GM21390 (cell line): ENCODE measurements around the gene DGLUCY.
"Not testable (repeated sequence)": the region's sequence is repeated elsewhere in the genome, so short reads cannot be mapped to it uniquely, and the experiment has no call there.

Experiments
- ATAC-seq: cut with Tn5 transposase; IDR thresholded peaks from one replicate; pipeline ENCODE4 v1.9.1; 2021; ENCODE audit not compliant: unreplicated experiment

The DGLUCY gene

GRCh38 chr14:91108941-91109611 lies 4.8 kb upstream of the DGLUCY start:
- no peak for ATAC-seq

DNA sequence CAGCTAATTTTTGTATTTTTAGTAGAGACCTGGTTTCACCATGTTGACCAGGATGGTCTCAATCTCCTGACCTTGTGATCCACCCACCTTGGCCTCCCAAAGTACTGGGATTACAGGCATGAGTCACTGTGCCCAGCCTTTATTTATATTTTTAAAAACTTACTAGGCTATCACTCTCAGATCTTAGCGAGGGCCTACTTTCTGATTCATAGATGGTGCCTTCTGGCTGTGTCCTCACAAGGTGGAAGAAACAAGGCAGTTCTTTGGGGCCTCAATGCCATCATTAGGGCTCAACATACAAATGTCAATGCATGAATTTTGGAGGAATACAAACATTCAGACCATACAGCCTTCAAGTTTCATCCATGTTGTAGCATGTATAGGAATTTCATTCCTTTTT lies 2.4 kb upstream of the DGLUCY start:
- ATAC-seq = no peak

DNA sequence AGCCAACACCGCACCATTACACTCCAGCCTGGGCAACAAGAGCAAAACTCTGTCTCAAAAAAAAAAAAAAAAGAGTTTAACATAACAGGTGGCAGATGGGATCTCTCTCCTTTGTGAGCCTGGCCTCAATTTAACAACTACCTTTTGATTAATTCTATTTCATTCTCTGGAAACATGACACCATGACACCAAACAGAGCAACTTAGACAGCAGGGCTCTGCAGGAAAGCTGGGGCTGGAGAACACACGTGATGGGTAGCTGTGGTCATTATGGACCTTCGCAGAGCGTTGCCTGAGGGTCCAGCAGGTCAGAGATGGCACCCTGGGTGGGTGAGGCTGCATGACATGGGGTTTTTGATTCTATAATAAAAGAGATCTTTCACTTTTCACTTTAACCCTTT lies 1.7 kb upstream of the DGLUCY start:
- no peak for ATAC-seq

DNA sequence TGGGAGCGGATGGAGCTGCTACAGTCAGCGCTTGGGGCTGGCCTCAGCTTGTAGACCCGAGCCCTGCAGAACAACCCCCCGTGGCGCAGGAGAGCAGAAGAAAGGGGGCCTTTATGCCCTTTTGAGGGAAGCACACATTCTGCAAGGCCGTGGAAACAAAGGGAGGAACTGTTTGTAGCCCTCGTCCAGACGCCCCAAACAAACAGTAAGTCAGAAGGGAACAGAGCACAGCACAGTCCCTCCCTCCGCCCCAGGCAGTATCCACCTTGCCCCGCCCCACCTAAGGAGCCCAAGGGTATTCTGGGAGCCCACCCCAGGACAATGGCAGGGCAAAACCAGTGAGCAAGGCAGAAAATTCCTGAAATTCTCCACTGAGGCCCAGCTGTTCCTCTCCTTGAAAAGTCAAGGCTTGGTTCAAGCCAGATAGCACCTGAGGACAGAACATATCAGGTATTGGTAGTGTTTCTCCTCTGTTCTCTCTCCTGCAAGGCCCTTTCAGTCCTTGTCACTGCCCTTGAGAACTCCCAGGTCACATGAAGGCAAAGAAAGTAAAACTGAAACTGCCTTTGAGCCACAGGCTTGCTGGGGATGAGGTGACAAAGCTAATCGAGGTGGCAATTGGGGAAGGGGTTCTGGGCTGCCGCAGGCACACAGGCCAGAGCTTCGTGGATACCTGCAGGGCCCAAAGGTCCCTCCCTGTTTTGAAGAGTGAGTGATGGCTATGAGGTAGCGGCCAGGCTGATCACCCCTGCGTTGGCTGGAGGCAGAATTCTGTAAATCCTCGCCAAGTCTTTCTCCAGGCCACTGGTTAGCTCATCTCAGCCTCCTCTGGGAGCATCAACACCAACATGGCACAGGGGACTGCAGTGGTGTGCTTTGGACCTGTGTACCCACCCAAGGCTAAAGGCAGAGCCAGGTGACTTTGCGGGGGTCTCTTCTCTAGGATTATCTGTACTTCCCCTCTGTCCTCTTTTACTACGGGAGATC lies 499 bp downstream of the DGLUCY start:
- ATAC-seq = peak; percentile 75

DNA sequence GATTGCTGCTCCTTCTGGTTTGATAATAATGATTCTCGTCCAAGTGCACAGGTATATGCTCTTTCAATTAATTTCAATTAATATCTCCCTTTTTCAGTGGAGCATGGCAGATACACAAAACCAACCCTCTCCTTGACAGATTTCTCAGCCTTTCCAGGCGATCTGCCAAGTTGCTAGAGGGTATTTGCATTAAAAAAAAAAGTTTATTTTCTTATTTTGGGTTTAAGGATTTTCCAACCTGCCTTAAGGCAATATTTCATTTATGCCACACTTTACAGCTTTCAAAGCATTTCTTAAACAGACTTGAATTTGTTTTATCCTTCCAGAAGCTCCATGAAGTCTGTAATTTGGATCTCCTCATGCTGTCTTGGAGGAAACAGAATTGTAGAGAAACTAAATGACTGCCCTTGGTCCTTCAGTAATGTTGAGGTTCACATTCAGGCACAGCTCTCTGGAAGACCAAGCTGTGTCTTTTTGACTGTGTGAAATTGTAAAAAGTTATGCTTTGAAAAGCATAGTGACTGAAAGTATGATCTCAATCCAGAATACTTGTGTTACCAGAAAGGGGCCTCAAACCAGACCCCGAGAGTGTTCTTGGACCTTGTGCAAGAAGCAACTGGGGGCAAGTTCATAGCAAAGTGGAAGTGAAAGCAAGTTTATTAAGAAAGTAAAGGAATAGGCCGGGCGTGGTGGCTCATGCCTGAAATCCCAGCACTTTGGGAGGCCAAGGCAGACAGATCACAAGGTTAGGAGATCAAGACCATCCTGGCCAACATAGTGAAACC lies 2.3 kb downstream of the DGLUCY start:
- ATAC-seq = no peak

GRCh38 chr14:91116913-91117588 lies 3.2 kb downstream of the DGLUCY start:
- no peak for ATAC-seq

DNA sequence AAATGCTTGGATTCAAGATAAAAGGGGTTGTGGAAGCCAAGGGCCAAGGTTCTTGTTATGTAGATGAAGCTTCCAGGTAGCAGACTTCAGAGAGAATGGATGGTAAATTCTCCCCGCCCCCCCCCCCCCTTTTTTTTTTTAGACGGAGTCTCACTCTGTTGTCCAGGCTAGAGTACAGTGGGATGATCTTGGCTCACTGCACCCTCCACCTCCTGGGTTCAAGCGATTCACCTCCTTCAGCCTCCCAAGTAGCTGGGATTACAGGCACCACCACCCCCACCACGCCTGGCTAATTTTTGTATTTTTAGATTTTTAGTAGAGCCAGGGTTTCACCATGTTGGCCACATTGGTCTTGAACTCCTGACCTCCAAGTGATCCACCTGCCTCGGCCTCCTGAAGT lies 4.1 kb downstream of the DGLUCY start:
- no peak for ATAC-seq

DNA sequence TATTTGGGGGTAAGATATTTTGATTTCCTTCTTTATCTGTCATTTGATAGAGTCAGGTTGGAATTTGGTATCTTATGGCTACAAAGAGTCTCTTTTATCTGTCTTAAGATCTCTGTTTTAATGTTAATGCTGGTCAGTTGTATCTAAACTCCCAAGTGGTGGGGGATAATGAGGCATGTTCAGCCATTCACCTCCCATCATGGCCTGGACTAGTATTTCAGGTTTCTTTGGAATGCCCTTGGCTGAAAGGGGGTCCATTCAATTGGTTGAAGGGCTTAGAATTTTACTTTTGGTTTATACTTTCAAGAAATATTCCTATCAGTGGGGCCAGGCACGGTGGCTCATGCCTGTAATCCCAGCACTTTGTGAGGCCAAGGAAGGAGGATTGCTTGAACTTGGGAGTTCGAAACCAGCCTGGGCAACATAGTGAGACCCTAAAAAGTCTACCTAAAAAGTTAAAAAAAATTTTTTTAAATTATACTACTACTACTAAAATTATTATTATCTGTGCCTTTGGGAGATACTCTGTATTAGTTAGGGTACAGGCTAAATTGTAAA lies 4.7 kb downstream of the DGLUCY start:
- no peak for ATAC-seq

- ATAC-seq = no peak
Observed at GRCh38 chr14:91119556-91120311, 5.9 kb downstream of the DGLUCY start.

GRCh38 chr14:91123201-91123600 lies 9.3 kb downstream of the DGLUCY start:
- no peak for ATAC-seq

DNA sequence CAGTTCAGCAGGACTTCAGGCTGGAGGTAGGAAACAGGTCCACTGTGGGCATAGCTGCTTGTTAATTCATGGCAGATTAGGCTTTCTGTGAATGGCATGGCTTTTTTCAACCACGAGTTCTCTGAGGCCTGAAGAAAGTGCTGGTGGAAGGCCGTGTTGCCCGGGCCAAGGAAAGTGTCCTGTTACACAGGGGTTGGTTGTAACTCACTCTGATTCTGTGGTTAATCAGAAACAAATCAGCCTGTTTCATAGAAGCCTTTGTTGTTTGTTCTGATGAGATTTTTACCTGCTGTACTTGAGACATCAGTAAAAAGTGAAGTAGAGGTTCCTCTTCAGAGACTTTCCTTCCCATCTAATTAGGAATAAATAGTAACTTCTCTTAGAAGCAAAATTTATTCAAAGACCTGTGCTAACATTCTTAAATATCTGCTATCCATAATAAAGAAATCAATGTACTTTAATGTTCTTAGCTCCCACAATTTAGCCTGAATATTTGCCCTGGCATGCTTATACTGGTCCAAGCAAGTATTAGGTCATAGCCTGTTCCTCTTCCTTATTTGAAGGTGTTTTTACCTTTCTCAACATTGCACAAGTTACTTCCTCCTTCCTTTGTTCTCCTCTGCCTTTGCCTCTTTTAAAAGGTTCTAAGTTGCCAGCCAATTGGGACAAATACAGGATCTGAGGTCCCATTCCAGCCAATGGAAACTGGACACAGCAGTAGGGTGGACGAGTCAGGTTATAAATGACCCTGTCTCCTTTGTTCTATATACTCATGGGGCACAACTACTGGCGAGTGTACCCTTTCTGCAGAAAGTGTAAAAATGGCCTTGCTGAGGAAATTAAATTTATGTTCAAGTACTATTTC lies 10.8 kb downstream of the DGLUCY start:
- not testable (repeated sequence) for ATAC-seq

DNA sequence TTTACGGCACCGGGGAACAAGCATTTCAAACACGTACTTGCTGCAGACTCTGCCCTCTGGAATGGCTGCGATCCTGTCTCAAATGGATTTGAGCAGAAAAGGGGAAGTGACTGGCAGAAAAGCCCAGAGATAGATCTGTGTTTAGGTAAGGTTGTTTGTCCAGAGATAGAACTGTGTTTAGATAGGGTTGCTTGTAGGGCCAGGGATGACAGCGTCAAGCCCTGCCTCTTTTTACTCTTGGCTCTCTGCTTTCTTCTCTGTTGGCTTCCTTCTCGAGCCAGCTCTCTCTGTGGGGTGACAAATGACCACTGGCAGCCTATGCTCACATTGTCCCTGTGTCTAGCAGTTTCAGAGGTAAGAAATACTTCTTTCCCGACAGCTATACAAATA lies 11.4 kb downstream of the DGLUCY start:
- ATAC-seq = no peak

DNA sequence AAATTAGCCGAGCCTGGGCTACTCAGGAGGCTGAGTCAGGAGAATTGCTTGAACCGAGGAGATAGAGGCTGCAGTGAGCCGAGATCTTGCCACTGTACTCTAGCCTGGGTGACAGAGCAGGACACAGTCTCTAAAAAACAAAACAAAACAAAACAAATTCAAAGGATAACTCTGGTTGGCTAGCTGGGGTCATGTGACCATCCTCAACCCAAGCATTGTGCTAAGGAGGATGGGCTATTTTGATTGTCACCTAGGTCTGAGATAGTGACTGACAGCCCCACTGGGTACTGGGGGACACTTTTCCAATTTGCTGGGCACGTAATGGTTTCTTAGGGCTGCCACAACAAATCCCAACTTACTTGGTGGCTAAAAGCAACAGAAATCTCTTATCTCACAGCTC lies 11.9 kb downstream of the DGLUCY start:
- no peak for ATAC-seq

GRCh38 chr14:91126761-91127160 lies 12.9 kb downstream of the DGLUCY start:
- ATAC-seq = no peak

GRCh38 chr14:91127401-91127801 lies 13.5 kb downstream of the DGLUCY start:
- ATAC-seq = no peak

GRCh38 chr14:91127924-91128323 lies 14.1 kb downstream of the DGLUCY start:
- no peak for ATAC-seq

DNA sequence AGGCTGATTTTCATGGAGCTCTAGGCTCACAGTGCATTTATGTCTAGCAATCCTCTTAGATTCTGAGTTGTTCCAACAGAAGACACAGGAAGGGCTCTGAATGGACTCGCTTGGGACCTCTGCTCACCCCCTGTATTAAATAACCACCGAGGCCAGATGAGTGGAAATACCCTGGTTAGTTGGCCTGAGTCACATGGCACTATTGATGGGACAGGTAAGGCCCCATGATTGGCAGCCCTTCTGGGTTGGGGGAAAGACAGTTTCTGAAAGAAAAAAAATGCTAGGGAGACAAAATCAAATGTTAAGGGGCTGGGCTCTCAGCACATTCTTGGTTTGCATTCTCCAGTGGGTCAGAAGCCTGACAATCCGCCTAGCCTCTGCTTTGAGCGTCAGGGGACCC lies 14.8 kb downstream of the DGLUCY start:
- ATAC-seq = no peak

- ATAC-seq = no peak
Observed at GRCh38 chr14:91129261-91129660, 15.4 kb downstream of the DGLUCY start.

GRCh38 chr14:91135039-91135438 lies 21.2 kb downstream of the DGLUCY start:
- ATAC-seq = no peak
